Stimulated activated naive CD8-positive, alpha-beta T cell treated with anti-CD3 and anti-CD28 coated beads, Interleukin-15, Interleukin-2, amounts not matched to agents 100 U/mL and 50 U/mL, for 24 hours (primary cell): ENCODE results near the gene HDAC9.

Experiments
- ATAC-seq: fragments of 150-1000 bp; cut with Tn5 transposase; one replicate; pipeline ENCODE4 v1.10.0; 2021
- DNase-seq: peaks from one replicate; pipeline ENCODE4 v3.0.0; 2021

Gene HDAC9

GRCh38 chr7:18845700-18846099 lies 350.2 kb downstream of the HDAC9 start:
- no peak for ATAC-seq
- DNase-seq: no peak

- ATAC-seq: no peak
- no peak for DNase-seq
Observed at GRCh38 chr7:18846765-18847215, 351.2 kb downstream of the HDAC9 start.

- DNase-seq: no peak
- ATAC-seq: no peak
Observed at GRCh38 chr7:18849130-18849529, 353.6 kb downstream of the HDAC9 start.

- ATAC-seq (no peak), DNase-seq (no peak)
Observed at GRCh38 chr7:18855796-18856195, 360.2 kb downstream of the HDAC9 start.

GRCh38 chr7:18858232-18858631 lies 362.7 kb downstream of the HDAC9 start:
- ATAC-seq: no peak

GRCh38 chr7:18859318-18859717 lies 363.8 kb downstream of the HDAC9 start:
- ATAC-seq (no peak), DNase-seq (no peak)

More at GRCh38 chr7:18858232-18858631, 362.7 kb downstream of the HDAC9 start:
- DNase-seq: no peak

GRCh38 chr7:18860221-18860620 lies 364.7 kb downstream of the HDAC9 start:
- DNase-seq: no peak
- ATAC-seq: no peak

- DNase-seq (no peak), ATAC-seq (no peak)
Observed at GRCh38 chr7:18861514-18862118, 366.1 kb downstream of the HDAC9 start.

- ATAC-seq (no peak), DNase-seq (no peak)
Observed at GRCh38 chr7:18864967-18865366, 369.4 kb downstream of the HDAC9 start.

GRCh38 chr7:18866359-18867036 lies 370.9 kb downstream of the HDAC9 start:
- DNase-seq (no peak), ATAC-seq (peak; percentile 55)

- DNase-seq: no peak
Observed at GRCh38 chr7:18872344-18872743, 376.8 kb downstream of the HDAC9 start.

GRCh38 chr7:18873734-18874336 lies 378.3 kb downstream of the HDAC9 start:
- ATAC-seq (no peak), DNase-seq (no peak)

More at GRCh38 chr7:18872344-18872743, 376.8 kb downstream of the HDAC9 start:
- ATAC-seq: no peak

- DNase-seq (no peak), ATAC-seq (no peak)
Observed at GRCh38 chr7:18874880-18875279, 379.3 kb downstream of the HDAC9 start.

GRCh38 chr7:18877874-18878273 lies 382.3 kb downstream of the HDAC9 start:
- DNase-seq (no peak), ATAC-seq (no peak)

GRCh38 chr7:18886832-18887231 lies 391.3 kb downstream of the HDAC9 start:
- DNase-seq (no peak), ATAC-seq (no peak)

GRCh38 chr7:18889436-18889835 lies 393.9 kb downstream of the HDAC9 start:
- DNase-seq (no peak), ATAC-seq (no peak)

- DNase-seq: no peak
- no peak for ATAC-seq
Observed at GRCh38 chr7:18890134-18890533, 394.6 kb downstream of the HDAC9 start.

- DNase-seq (no peak), ATAC-seq (no peak)
Observed at GRCh38 chr7:18890885-18891621, 395.5 kb downstream of the HDAC9 start.

- DNase-seq (no peak), ATAC-seq (no peak)
Observed at GRCh38 chr7:18893156-18893555, 397.6 kb downstream of the HDAC9 start.

- ATAC-seq (no peak), DNase-seq (no peak)
Observed at GRCh38 chr7:18894155-18894554, 398.6 kb downstream of the HDAC9 start.

- no peak for ATAC-seq
- no peak for DNase-seq
Observed at GRCh38 chr7:18895456-18895855, 399.9 kb downstream of the HDAC9 start.

GRCh38 chr7:18896343-18896975 lies 400.9 kb downstream of the HDAC9 start:
- ATAC-seq: no peak
- no peak for DNase-seq
